Ectodermal cell (in vitro differentiated cells): ENCODE data around the gene PMS2.
"Not testable (repeated sequence)": the region's sequence is repeated elsewhere in the genome, so short reads cannot be mapped to it uniquely, and the experiment has no call there.

Experiments
- H3K27ac ChIP-seq: 2 replicates; pipeline ENCODE4 v1.7.0; 2013; ENCODE audit warnings: mild to moderate bottlenecking, low read depth, low read length; ENCODE audit not compliant: insufficient read depth, poor library complexity, severe bottlenecking
- H3K27me3 ChIP-seq: 2 replicates; pipeline ENCODE4 v1.7.0; 2013; ENCODE audit warnings: mild to moderate bottlenecking, low read length; ENCODE audit not compliant: insufficient read depth, control insufficient read depth, poor library complexity, severe bottlenecking
- H3K36me3 ChIP-seq: one replicate; pipeline ENCODE4 v1.7.0; 2013; ENCODE audit warnings: low read length; ENCODE audit not compliant: control insufficient read depth, insufficient read depth
- H3K4me1 ChIP-seq: one replicate; pipeline ENCODE4 v1.7.0; 2013; ENCODE audit warnings: low read length; ENCODE audit not compliant: control insufficient read depth, insufficient read depth
- H3K4me3 ChIP-seq: 2 replicates; pipeline ENCODE4 v1.7.0; 2013; ENCODE audit warnings: low read depth, low read length, control low read depth; ENCODE audit not compliant: insufficient read depth
- H3K9me3 ChIP-seq: 2 replicates; pipeline ENCODE4 v1.7.0; 2013; ENCODE audit warnings: mild to moderate bottlenecking, low read length, moderate library complexity; ENCODE audit not compliant: control insufficient read depth
- WGBS, 2 experiments: methylation state at CpG; one replicate each; pipeline ENCODE4 v1.1.7; 2013; ENCODE audit warnings: missing lambda C conversion rate in 2 of 2; 5-methylcytosine and 5-hydroxymethylcytosine counted together

PMS2 gene

GRCh38 chr7:5973580-5973979, 35.3 kb downstream of the PMS2 start:
- H3K9me3 ChIP-seq, H3K27ac ChIP-seq, H3K36me3 ChIP-seq, H3K4me3 ChIP-seq, H3K27me3 ChIP-seq, H3K4me1 ChIP-seq: not testable (repeated sequence)
- WGBS, 2 experiments = no CpG with 5 or more reads among the region's 8 CpGs

- not testable (repeated sequence) for H3K36me3 ChIP-seq, H3K27me3 ChIP-seq, H3K4me1 ChIP-seq, H3K4me3 ChIP-seq, H3K27ac ChIP-seq, H3K9me3 ChIP-seq
- 0 to 1% methylated on average over 5 to 10 of the region's 43 CpGs for WGBS, 2 experiments
Measured at GRCh38 chr7:5970347-5970911, 38.4 kb downstream of the PMS2 start, which contains the start of gene RSPH10B. Gene RSPH10B, minus strand, starts transcription at chr7:5970689. Its CDS starts 3,573 bp downstream, at chr7:5967116.

- H3K36me3 ChIP-seq, H3K9me3 ChIP-seq, H3K27me3 ChIP-seq, H3K4me3 ChIP-seq, H3K27ac ChIP-seq, H3K4me1 ChIP-seq: not testable (repeated sequence)
- WGBS, 2 experiments = 79 to 89% methylated on average over 4 to 5 of the region's 7 CpGs
Measured at GRCh38 chr7:5963810-5964209, 45.0 kb downstream of the PMS2 start.

GRCh38 chr7:5963205-5963604, 45.6 kb downstream of the PMS2 start:
- not testable (repeated sequence) for H3K9me3 ChIP-seq, H3K36me3 ChIP-seq, H3K27me3 ChIP-seq, H3K27ac ChIP-seq, H3K4me1 ChIP-seq, H3K4me3 ChIP-seq
- WGBS, 2 experiments = 79% methylated on average over 6 of the region's 13 CpGs; no CpG with 5 or more reads in 1 of the 2 experiments

- not testable (repeated sequence) for H3K4me1 ChIP-seq, H3K9me3 ChIP-seq, H3K4me3 ChIP-seq, H3K27me3 ChIP-seq, H3K27ac ChIP-seq, H3K36me3 ChIP-seq
- WGBS, 2 experiments = no CpG with 5 or more reads among the region's 17 CpGs
Measured at GRCh38 chr7:5934945-5935450, 73.9 kb downstream of the PMS2 start.

- H3K27ac ChIP-seq, H3K4me1 ChIP-seq, H3K27me3 ChIP-seq, H3K4me3 ChIP-seq, H3K36me3 ChIP-seq, H3K9me3 ChIP-seq: not testable (repeated sequence)
- 89 to 94% methylated on average over 3 to 5 of the region's 13 CpGs for WGBS, 2 experiments
Measured at GRCh38 chr7:5931905-5932644, 76.8 kb downstream of the PMS2 start.

GRCh38 chr7:5931250-5931649, 77.6 kb downstream of the PMS2 start:
- not testable (repeated sequence) for H3K4me3 ChIP-seq, H3K27ac ChIP-seq, H3K9me3 ChIP-seq, H3K36me3 ChIP-seq, H3K27me3 ChIP-seq, H3K4me1 ChIP-seq
- 93 to 95% methylated on average over 13 to 14 of the region's 14 CpGs for WGBS, 2 experiments

- not testable (repeated sequence) for H3K36me3 ChIP-seq, H3K4me3 ChIP-seq, H3K4me1 ChIP-seq, H3K9me3 ChIP-seq, H3K27ac ChIP-seq, H3K27me3 ChIP-seq
- WGBS, 2 experiments = no CpG with 5 or more reads among the region's 10 CpGs
Measured at GRCh38 chr7:5930290-5930689, 78.6 kb downstream of the PMS2 start.

- not testable (repeated sequence) for H3K4me3 ChIP-seq, H3K4me1 ChIP-seq, H3K27me3 ChIP-seq, H3K9me3 ChIP-seq, H3K27ac ChIP-seq, H3K36me3 ChIP-seq
- no CpG with 5 or more reads among the region's 13 CpGs for WGBS, 2 experiments
Measured at GRCh38 chr7:5926263-5926870, 82.5 kb downstream of the PMS2 start.

- H3K27me3 ChIP-seq, H3K9me3 ChIP-seq: not testable (repeated sequence)
- WGBS, 2 experiments = no CpG with 5 or more reads among the region's 12 CpGs
Measured at GRCh38 chr7:5924630-5925029, 84.2 kb downstream of the PMS2 start.

More at GRCh38 chr7:5924630-5925029, 84.2 kb downstream of the PMS2 start:
- not testable (repeated sequence) for H3K27ac ChIP-seq, H3K4me1 ChIP-seq, H3K4me3 ChIP-seq, H3K36me3 ChIP-seq
